Measurements from ENCODE around the gene PPFIA4. TPM values are rescaled to one million over a fixed set of nuclear protein-coding genes. Genes with fewer than 3 reads are reported as not detected.

Gene PPFIA4
- total and polyA plus RNA-seq, 11 donors, result 11.2 to 50.3 (median 35.5) TPM

- Histone ChIP-seq H3K36me3 (no peaks in the 10 kb centered on the region), H3K27ac (peak overlapping the region in 9 of 12 donors; percentile 4 to 62 (median 32)), H3K9me3 (no peaks in the 10 kb centered on the region), H3K4me3 (no peak overlapping the region), H3K4me1 (peaks cover 0 to 15% (median 0%) of the 10 kb centered on the region in 12 donors), H3K27me3 (no peaks in the 10 kb centered on the region)
- intact Hi-C loops (cut with DNase I), result loop anchor here in 1 of 10 donors (5.0 kb wide), 1 partner anchor 41 kb away; no protein-coding TSS in a partner anchor
- TF ChIP-seq CTCF (IDR thresholded peaks at IDR 0.05), result no peak
- TF ChIP-seq POLR2A (IDR thresholded peaks at IDR 0.05), result no peak
- ATAC-seq (peak in 2 of 4 donors; percentile 60 to 81), DNase-seq (peak in 2 of 5 donors; percentile 1 to 12)
- 52 to 64% (median 56%) methylated on average over 11 of the region's 11 CpGs for WGBS, 4 donors
Observed at GRCh38 chr1:203082571-203083462, 56.5 kb downstream of the PPFIA4 start.

- TF ChIP-seq POLR2A (IDR thresholded peaks at IDR 0.05), result no peak
- TF ChIP-seq CTCF (IDR thresholded peaks at IDR 0.05), result no peak
- intact Hi-C loops (cut with DNase I), result loop anchor here in 1 of 10 donors (5.0 kb wide), 1 partner anchor 41 kb away; no protein-coding TSS in a partner anchor
- H3K27me3 ChIP-seq, result no peaks in the 10 kb centered on the region
- DNase-seq (no peak), ATAC-seq (peak in 1 of 4 donors; percentile 16)
- WGBS, 4 donors, result 73 to 87% (median 79%) methylated on average over 9 to 11 of the region's 11 CpGs
- H3K4me3 ChIP-seq, result no peak overlapping the region
- peak overlapping the region in 8 of 12 donors; percentile 0 to 59 (median 30) for H3K27ac ChIP-seq
- H3K9me3 ChIP-seq, result no peaks in the 10 kb centered on the region
- H3K4me1 ChIP-seq, result peaks cover 0 to 15% (median 0%) of the 10 kb centered on the region in 12 donors
- H3K36me3 ChIP-seq, result no peaks in the 10 kb centered on the region
Observed at GRCh38 chr1:203083463-203083921, 57.2 kb downstream of the PPFIA4 start.

- 86 to 96% (median 93%) methylated on average over 7 to 14 of the region's 14 CpGs for WGBS, 4 donors
- Histone ChIP-seq H3K9me3 (no peaks in the 10 kb centered on the region), H3K4me3 (no peak overlapping the region), H3K4me1 (peaks cover 0 to 15% (median 0%) of the 10 kb centered on the region in 12 donors), H3K27ac (no peak overlapping the region), H3K27me3 (no peaks in the 10 kb centered on the region), H3K36me3 (no peaks in the 10 kb centered on the region)
- peak in 1 of 4 donors; percentile 10 for ATAC-seq
- no peak for TF ChIP-seq POLR2A (IDR thresholded peaks at IDR 0.05)
- TF ChIP-seq CTCF (IDR thresholded peaks at IDR 0.05), result peak in 6 of 12 donors; percentile 9 to 30 (median 20)
- no peak for DNase-seq
- intact Hi-C loops (cut with DNase I), result loop anchor here in 2 of 10 donors (2.0 to 5.0 kb wide), 2 partner anchors 20 to 43 kb away; no protein-coding TSS in a partner anchor
Observed at GRCh38 chr1:203084588-203085527, 58.6 kb downstream of the PPFIA4 start.
